ENCODE data around the gene PCDHGA3. TPM values are rescaled to one million over a fixed set of nuclear protein-coding genes. Genes with fewer than 3 reads are reported as not detected.
A peak's percentile ranks its signal among the peaks of the same experiment; 100 is the strongest.
"Not testable (repeated sequence)": the region's sequence is repeated elsewhere in the genome, so short reads cannot be mapped to it uniquely, and the experiment has no call there.

PCDHGA3 gene
- polyA plus RNA-seq, 1 donor from 2014 or later: 0.26 TPM

GRCh38 chr5:141384471-141385267 lies 41.0 kb downstream of the PCDHGA3 start:
- H3K27me3 ChIP-seq (ENCODE audit: insufficient read depth, low read depth, low read length): no peaks in the 10 kb centered on the region
- H3K9me3 ChIP-seq (ENCODE audit: low read length): peaks cover 31% of the 10 kb centered on the region
- no peaks in the 10 kb centered on the region for H3K9me2 ChIP-seq (ENCODE audit: insufficient read depth, low read length)
- no peaks in the 10 kb centered on the region for H4K20me1 ChIP-seq (ENCODE audit: insufficient read depth)
- H2AFZ ChIP-seq (ENCODE audit: low read depth, low read length): no peak overlapping the region
- no peak overlapping the region for H3K27ac ChIP-seq (ENCODE audit: low read length)
- no peak overlapping the region for H3K9ac ChIP-seq (ENCODE audit: low read length)
- H3K4me2 ChIP-seq (ENCODE audit: low read length): no peak overlapping the region
- TF ChIP-seq SMC3 (conservative IDR thresholded peaks at IDR 0.05; ENCODE audit: poor library complexity) (no peak), TAF1 (IDR thresholded peaks at IDR 0.05; ENCODE audit: low read depth) (no peak)
- H3K4me3 ChIP-seq (ENCODE audit: low read length): no peak overlapping the region
- no peaks in the 10 kb centered on the region for H3F3A ChIP-seq (ENCODE audit: insufficient read depth, low read length, poor library complexity, severe bottlenecking)
- no peaks in the 10 kb centered on the region for H3K36me3 ChIP-seq (ENCODE audit: insufficient read depth, low read length)
- H3K79me2 ChIP-seq (replicated peaks; ENCODE audit: insufficient read depth, low read length): no peaks in the 10 kb centered on the region

GRCh38 chr5:141387557-141388311 lies 44.1 kb downstream of the PCDHGA3 start, which contains the start of gene PCDHGB4:
Gene PCDHGB4 (plus strand): TSS chr5:141387698. CDS start chr5:141387885, 187 bp downstream.
- H3K79me2 ChIP-seq (replicated peaks; ENCODE audit: insufficient read depth, low read length); H3K27me3 ChIP-seq (ENCODE audit: insufficient read depth, low read depth, low read length); H3K36me3 ChIP-seq (ENCODE audit: insufficient read depth, low read length); H3K4me2 ChIP-seq (ENCODE audit: low read length); H2AFZ ChIP-seq (ENCODE audit: low read depth, low read length); H3K9me2 ChIP-seq (ENCODE audit: insufficient read depth, low read length); H3F3A ChIP-seq (ENCODE audit: insufficient read depth, low read length, poor library complexity, severe bottlenecking); H3K9ac ChIP-seq (ENCODE audit: low read length); H4K20me1 ChIP-seq (ENCODE audit: insufficient read depth): not testable (repeated sequence)
- H3K27ac ChIP-seq (ENCODE audit: low read length): peak within 1 kb of the TSS; percentile 41
- peak within 1 kb of the TSS; percentile 53 for H3K4me3 ChIP-seq (ENCODE audit: low read length)
- TF ChIP-seq RAD21 (conservative IDR thresholded peaks at IDR 0.05) (peak; percentile 70), SMC3 (conservative IDR thresholded peaks at IDR 0.05; ENCODE audit: poor library complexity) (peak; percentile 65), CTCF (IDR thresholded peaks at IDR 0.05; ENCODE audit: poor library complexity, severe bottlenecking) (peak; percentile 69)
- peaks cover 36% of the 10 kb centered on the region for H3K9me3 ChIP-seq (ENCODE audit: low read length)

- Histone ChIP-seq H3K79me2 (replicated peaks; ENCODE audit: insufficient read depth, low read length) (no peaks in the 10 kb centered on the region), H3K36me3 (ENCODE audit: insufficient read depth, low read length) (no peaks in the 10 kb centered on the region), H3K4me2 (ENCODE audit: low read length) (no peak overlapping the region), H3K27ac (ENCODE audit: low read length) (no peak overlapping the region), H2AFZ (ENCODE audit: low read depth, low read length) (no peak overlapping the region), H3K4me3 (ENCODE audit: low read length) (peak overlapping the region; percentile 53), H4K20me1 (ENCODE audit: insufficient read depth) (no peaks in the 10 kb centered on the region), H3K27me3 (ENCODE audit: insufficient read depth, low read depth, low read length) (no peaks in the 10 kb centered on the region), H3K9me3 (ENCODE audit: low read length) (peaks cover 37% of the 10 kb centered on the region), H3F3A (ENCODE audit: insufficient read depth, low read length, poor library complexity, severe bottlenecking) (no peaks in the 10 kb centered on the region), H3K9ac (ENCODE audit: low read length) (no peak overlapping the region), H3K9me2 (ENCODE audit: insufficient read depth, low read length) (no peaks in the 10 kb centered on the region)
- TF ChIP-seq EP300 (conservative IDR thresholded peaks at IDR 0.05; ENCODE audit: poor library complexity, severe bottlenecking) (no peak), EZH2 (IDR thresholded peaks at IDR 0.05; ENCODE audit: borderline replicate concordance, insufficient read depth, low read length, poor library complexity, severe bottlenecking) (no peak), RAD21 (conservative IDR thresholded peaks at IDR 0.05) (no peak), SMC3 (conservative IDR thresholded peaks at IDR 0.05; ENCODE audit: poor library complexity) (no peak), TAF1 (IDR thresholded peaks at IDR 0.05; ENCODE audit: low read depth) (no peak), CTCF (IDR thresholded peaks at IDR 0.05; ENCODE audit: poor library complexity, severe bottlenecking) (no peak), MXI1 (conservative IDR thresholded peaks at IDR 0.05; ENCODE audit: poor library complexity, severe bottlenecking) (no peak), POLR2AphosphoS5 (IDR thresholded peaks at IDR 0.05) (no peak), REST (IDR thresholded peaks at IDR 0.05; ENCODE audit: borderline replicate concordance) (no peak)
Observed at GRCh38 chr5:141388661-141389060, 45.0 kb downstream of the PCDHGA3 start.
